GM12873 (cell line): ENCODE data around the gene TRAPPC13.

Source experiments
- CTCF ChIP-seq: IDR thresholded peaks from 2 replicates; pipeline ENCODE4 v1.5.1; 2012; ENCODE audit warnings: low read depth, mild to moderate bottlenecking, moderate library complexity, low read length, control low read depth; ENCODE audit not compliant: insufficient read depth; ENCODE audit errors: missing control alignments

The TRAPPC13 gene

DNA sequence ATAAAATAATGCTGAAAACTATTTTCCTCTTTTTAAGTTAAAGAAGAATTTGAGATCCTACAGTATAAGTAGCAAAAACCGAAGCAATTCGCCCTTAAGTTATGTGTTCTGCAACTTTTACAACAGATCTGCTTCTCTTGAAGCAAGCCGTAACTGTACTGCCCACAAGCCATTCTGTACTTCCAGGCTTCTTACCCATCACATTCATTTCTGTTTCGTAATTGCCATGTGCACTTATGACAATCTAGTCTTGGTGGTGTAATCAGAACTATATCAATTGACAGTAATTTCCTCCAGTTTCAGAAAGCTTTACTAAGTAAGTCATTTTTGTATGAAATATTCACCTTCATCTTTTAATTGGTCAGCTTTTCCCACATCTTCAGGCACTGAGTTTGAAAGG lies 83.3 kb downstream of the TRAPPC13 start:
- no peak for TF ChIP-seq CTCF
